ENCODE results near the gene ANO9.

DNA sequence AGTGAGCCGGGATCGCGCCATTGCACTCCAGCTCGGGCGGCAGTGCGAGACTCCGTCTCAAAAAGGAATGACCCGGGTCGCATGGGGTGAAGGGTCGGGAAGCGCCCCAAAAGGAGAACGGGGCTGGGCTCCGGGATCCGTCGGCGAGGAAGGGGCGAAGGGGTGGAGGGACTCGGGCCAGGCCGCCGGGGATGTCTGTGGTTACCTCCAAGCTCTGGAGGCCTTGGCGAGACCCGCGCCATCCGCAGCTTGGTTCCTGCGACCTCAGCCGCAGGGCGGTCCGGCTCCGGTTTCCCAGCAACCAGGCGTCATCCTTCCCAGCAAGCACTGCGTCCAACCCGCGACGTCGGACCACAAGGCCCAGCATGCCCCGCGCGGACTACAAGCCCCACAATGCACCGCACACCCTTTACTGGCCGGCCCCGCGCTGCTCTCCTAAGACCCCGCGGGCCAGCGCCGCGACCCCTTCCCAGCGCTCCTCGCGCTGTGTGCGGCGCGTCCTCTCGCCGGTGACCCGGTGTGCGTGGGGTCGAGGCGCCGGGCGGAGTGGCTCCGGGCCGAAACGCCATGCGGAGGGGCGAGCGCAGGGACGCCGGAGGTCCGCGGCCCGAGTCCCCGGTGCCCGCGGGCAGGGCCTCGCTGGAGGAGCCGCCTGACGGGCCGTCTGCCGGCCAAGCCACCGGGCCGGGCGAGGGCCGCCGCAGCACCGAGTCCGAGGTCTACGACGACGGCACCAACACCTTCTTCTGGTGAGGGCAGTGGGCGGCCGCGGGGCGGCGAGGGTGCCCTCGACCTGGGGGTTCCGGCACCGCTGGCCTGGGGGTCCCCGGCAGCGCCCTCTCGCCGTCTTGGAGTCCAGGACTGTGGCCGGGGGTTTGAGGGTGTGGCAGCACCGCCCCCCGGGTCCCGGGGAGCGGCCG is 8.3 kb upstream of the ANO9 start, which contains the start of gene PTDSS2:
- TF ChIP-seq, protein P1, sequence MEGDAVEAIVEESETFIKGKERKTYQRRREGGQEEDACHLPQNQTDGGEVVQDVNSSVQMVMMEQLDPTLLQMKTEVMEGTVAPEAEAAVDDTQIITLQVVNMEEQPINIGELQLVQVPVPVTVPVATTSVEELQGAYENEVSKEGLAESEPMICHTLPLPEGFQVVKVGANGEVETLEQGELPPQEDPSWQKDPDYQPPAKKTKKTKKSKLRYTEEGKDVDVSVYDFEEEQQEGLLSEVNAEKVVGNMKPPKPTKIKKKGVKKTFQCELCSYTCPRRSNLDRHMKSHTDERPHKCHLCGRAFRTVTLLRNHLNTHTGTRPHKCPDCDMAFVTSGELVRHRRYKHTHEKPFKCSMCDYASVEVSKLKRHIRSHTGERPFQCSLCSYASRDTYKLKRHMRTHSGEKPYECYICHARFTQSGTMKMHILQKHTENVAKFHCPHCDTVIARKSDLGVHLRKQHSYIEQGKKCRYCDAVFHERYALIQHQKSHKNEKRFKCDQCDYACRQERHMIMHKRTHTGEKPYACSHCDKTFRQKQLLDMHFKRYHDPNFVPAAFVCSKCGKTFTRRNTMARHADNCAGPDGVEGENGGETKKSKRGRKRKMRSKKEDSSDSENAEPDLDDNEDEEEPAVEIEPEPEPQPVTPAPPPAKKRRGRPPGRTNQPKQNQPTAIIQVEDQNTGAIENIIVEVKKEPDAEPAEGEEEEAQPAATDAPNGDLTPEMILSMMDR (conservative IDR thresholded peaks at IDR 0.05): no peak
- TF ChIP-seq ZFX (IDR thresholded peaks at IDR 0.05): peak; percentile 95; the same call in 1 of the 2 replicates
